Transverse colon (tissue), 4 donors: ENCODE results near the gene CHGA.

ENCODE experiments used
- EP300 ChIP-seq: sonication (generic); formaldehyde crosslinking; IDR thresholded peaks from one replicate; pipeline ENCODE4 v1.6.1; 2017; ENCODE audit warnings: antibody characterized with exemption, low read depth
- POLR2A ChIP-seq: fragments of 450-650 bp; IDR thresholded peaks from one replicate; pipeline ENCODE4 v1.6.1; 2016; ENCODE audit warnings: antibody characterized with exemption, mild to moderate bottlenecking, moderate library complexity
- POLR2AphosphoS5 ChIP-seq, 3 donors: sonication (generic); formaldehyde crosslinking; IDR thresholded peaks; one replicate each; pipeline ENCODE4 v1.6.1; 2016; ENCODE audit warnings: antibody characterized with exemption in 3 of 3
- TF ChIP-seq, protein P1 (sequence below), 5 experiments: fragments of 200-600 bp in 3 of 5; fragments of 450-650 bp in 2 of 5; sonication (generic) in 3 of 5; IDR thresholded peaks; 1 replicate in 2 of 5; 2 replicates in 3 of 5; pipeline ENCODE4 v1.5.1; 2016 to 2017; ENCODE audit warnings: antibody characterized with exemption in 5 of 5, inconsistent platforms in 3 of 5, mild to moderate bottlenecking in 2 of 5, moderate library complexity in 1 of 5

DNA sequence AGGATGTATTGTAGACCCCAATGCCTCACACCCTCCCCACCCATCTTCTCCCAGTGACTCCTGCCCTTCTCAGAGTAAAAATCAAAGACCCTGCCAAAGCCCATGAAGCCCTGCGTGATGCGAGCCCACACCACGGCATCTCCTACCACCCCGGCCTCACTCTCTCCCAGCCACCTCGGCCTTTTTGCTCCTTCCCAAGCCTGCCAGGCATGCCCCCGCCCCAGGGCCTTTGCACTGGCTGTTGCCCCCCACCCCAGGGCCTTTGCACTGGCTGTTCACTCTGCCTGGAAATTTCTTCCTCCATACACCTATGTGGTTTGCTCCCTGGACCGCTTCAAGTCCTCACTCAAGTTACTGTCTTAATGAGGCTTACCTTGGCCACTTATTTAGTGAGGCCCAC, 5.0 kb upstream of the CHGA start:
- TF ChIP-seq, protein P1, sequence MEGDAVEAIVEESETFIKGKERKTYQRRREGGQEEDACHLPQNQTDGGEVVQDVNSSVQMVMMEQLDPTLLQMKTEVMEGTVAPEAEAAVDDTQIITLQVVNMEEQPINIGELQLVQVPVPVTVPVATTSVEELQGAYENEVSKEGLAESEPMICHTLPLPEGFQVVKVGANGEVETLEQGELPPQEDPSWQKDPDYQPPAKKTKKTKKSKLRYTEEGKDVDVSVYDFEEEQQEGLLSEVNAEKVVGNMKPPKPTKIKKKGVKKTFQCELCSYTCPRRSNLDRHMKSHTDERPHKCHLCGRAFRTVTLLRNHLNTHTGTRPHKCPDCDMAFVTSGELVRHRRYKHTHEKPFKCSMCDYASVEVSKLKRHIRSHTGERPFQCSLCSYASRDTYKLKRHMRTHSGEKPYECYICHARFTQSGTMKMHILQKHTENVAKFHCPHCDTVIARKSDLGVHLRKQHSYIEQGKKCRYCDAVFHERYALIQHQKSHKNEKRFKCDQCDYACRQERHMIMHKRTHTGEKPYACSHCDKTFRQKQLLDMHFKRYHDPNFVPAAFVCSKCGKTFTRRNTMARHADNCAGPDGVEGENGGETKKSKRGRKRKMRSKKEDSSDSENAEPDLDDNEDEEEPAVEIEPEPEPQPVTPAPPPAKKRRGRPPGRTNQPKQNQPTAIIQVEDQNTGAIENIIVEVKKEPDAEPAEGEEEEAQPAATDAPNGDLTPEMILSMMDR (IDR thresholded peaks at IDR 0.05) = no peak
- no peak for TF ChIP-seq POLR2A
- no peak for TF ChIP-seq POLR2AphosphoS5 (IDR thresholded peaks at IDR 0.05)
- no peak for TF ChIP-seq EP300
